H9 (cell line): ENCODE measurements around the gene KL. TPM values are rescaled to one million over a fixed set of nuclear protein-coding genes. Genes with fewer than 3 reads are reported as not detected.

Source experiments
- DNase-seq: peaks from one replicate; pipeline ENCODE4 v3.0.0-alpha.2; 2017
- H2AFZ ChIP-seq: one replicate; pipeline ENCODE4 v1.6.1; 2013; ENCODE audit warnings: mild to moderate bottlenecking, low read length, control low read depth, moderate library complexity
- H2AK5ac ChIP-seq: 2 replicates; pipeline ENCODE4 v1.6.1; 2013; ENCODE audit warnings: low read length, control low read depth, mixed read lengths; ENCODE audit not compliant: insufficient read length
- H2BK120ac ChIP-seq: one replicate; pipeline ENCODE4 v1.6.1; 2013; ENCODE audit warnings: low read depth, mild to moderate bottlenecking, low read length, control low read depth, inconsistent platforms; ENCODE audit not compliant: poor library complexity, severe bottlenecking
- H2BK12ac ChIP-seq: 2 replicates; pipeline ENCODE4 v1.6.1; 2013; ENCODE audit warnings: low read length, control low read depth, mixed read lengths, low read depth; ENCODE audit not compliant: insufficient read length
- H2BK15ac ChIP-seq: 2 replicates; pipeline ENCODE4 v1.6.1; 2013; ENCODE audit warnings: low read depth, low read length, control low read depth
- H2BK20ac ChIP-seq: one replicate; pipeline ENCODE4 v1.6.1; 2013; ENCODE audit warnings: low read depth, mild to moderate bottlenecking, low read length, control low read depth, inconsistent platforms; ENCODE audit not compliant: poor library complexity, severe bottlenecking
- H2BK5ac ChIP-seq: 2 replicates; pipeline ENCODE4 v1.6.1; 2013; ENCODE audit warnings: low read length, control low read depth, mixed read lengths; ENCODE audit not compliant: insufficient read length
- H3K14ac ChIP-seq: 2 replicates; pipeline ENCODE4 v1.6.1; 2013; ENCODE audit warnings: low read length, control low read depth; ENCODE audit not compliant: insufficient read depth
- H3K18ac ChIP-seq: 2 replicates; pipeline ENCODE4 v1.6.1; 2013; ENCODE audit warnings: low read depth, mild to moderate bottlenecking, mixed read lengths, low read length, control low read depth; ENCODE audit not compliant: insufficient read length
- H3K23ac ChIP-seq: 2 replicates; pipeline ENCODE4 v1.6.1; 2013; ENCODE audit warnings: low read length, control low read depth, mixed read lengths, low read depth; ENCODE audit not compliant: insufficient read length
- H3K23me2 ChIP-seq: 2 replicates; pipeline ENCODE4 v1.6.1; 2013; ENCODE audit warnings: low read depth, mild to moderate bottlenecking, mixed read lengths, low read length, control low read depth; ENCODE audit not compliant: insufficient read length, poor library complexity, severe bottlenecking
- H3K27ac ChIP-seq: 2 replicates; pipeline ENCODE4 v1.5.1; 2013; ENCODE audit warnings: low read length, control low read depth, mixed read lengths, low read depth; ENCODE audit not compliant: insufficient read length
- H3K27me3 ChIP-seq: 2 replicates; pipeline ENCODE4 v1.6.1; 2013; ENCODE audit warnings: low read length, control low read depth, inconsistent platforms; ENCODE audit not compliant: insufficient read depth
- H3K4ac ChIP-seq: 2 replicates; pipeline ENCODE4 v1.6.1; 2013; ENCODE audit warnings: low read depth, mild to moderate bottlenecking, control low read depth, inconsistent platforms, low read length, moderate library complexity
- H3K4me1 ChIP-seq: 2 replicates; pipeline ENCODE4 v1.6.1; 2013; ENCODE audit warnings: low read length, control low read depth, inconsistent platforms; ENCODE audit not compliant: insufficient read depth
- H3K4me2 ChIP-seq: 2 replicates; pipeline ENCODE4 v1.6.1; 2013; ENCODE audit warnings: low read length, control low read depth, mixed read lengths; ENCODE audit not compliant: insufficient read length, insufficient read depth
- H3K56ac ChIP-seq: 2 replicates; pipeline ENCODE4 v1.6.1; 2013; ENCODE audit warnings: low read depth, mild to moderate bottlenecking, mixed read lengths, low read length, control low read depth; ENCODE audit not compliant: insufficient read length
- H3K79me1 ChIP-seq: 2 replicates; pipeline ENCODE4 v1.6.1; 2013; ENCODE audit warnings: low read depth, mild to moderate bottlenecking, moderate library complexity, low read length, control low read depth, inconsistent platforms; ENCODE audit not compliant: insufficient read depth, poor library complexity, severe bottlenecking
- H3K79me2 ChIP-seq: 2 replicates; pipeline ENCODE4 v1.6.1; 2013; ENCODE audit warnings: low read length, control low read depth, inconsistent platforms; ENCODE audit not compliant: insufficient read depth
- H3K9ac ChIP-seq: 2 replicates; pipeline ENCODE4 v1.6.1; 2013; ENCODE audit warnings: low read length, control low read depth, mixed read lengths; ENCODE audit not compliant: insufficient read length; ENCODE audit errors: extremely low read depth
- H3K9me3 ChIP-seq: one replicate; pipeline ENCODE4 v1.6.1; 2013; ENCODE audit warnings: low read depth, low read length, inconsistent platforms; ENCODE audit not compliant: control insufficient read depth
- H3T11ph ChIP-seq: one replicate; pipeline ENCODE4 v1.6.1; 2013; ENCODE audit warnings: mild to moderate bottlenecking, low read length, control low read depth, inconsistent platforms
- H4K20me1 ChIP-seq: one replicate; pipeline ENCODE4 v1.6.1; 2013; ENCODE audit not compliant: control insufficient read depth, insufficient read length, insufficient read depth
- H4K5ac ChIP-seq: 2 replicates; pipeline ENCODE4 v1.6.1; 2013; ENCODE audit warnings: low read depth, mild to moderate bottlenecking, mixed read lengths, low read length, control low read depth; ENCODE audit not compliant: insufficient read length
- H4K8ac ChIP-seq: replicated peaks from 2 replicates; pipeline ENCODE4 v1.6.1; 2013; ENCODE audit warnings: low read length, control low read depth, mixed read lengths, low read depth; ENCODE audit not compliant: insufficient read length
- H4K91ac ChIP-seq: 2 replicates; pipeline ENCODE4 v1.6.1; 2013; ENCODE audit warnings: low read depth, mild to moderate bottlenecking, moderate library complexity, mixed read lengths, low read length, control low read depth; ENCODE audit not compliant: insufficient read length
- H3K27ac Mint-ChIP-seq, 3 experiments: 2 replicates in 2 of 3; 3 replicates in 1 of 3; pipeline ENCODE4 v1.8.0; 2020 to 2021; ENCODE audit warnings: mixed read lengths in 3 of 3, mild to moderate bottlenecking in 1 of 3, moderate library complexity in 1 of 3
- H3K27me3 Mint-ChIP-seq: 2 replicates; pipeline ENCODE4 v1.8.0; 2021; ENCODE audit warnings: low read depth, mild to moderate bottlenecking, moderate library complexity, mixed read lengths
- H3K36me3 Mint-ChIP-seq, 3 experiments: 2 replicates in 2 of 3; 3 replicates in 1 of 3; pipeline ENCODE4 v1.8.0; 2020 to 2021; ENCODE audit warnings: low read depth in 3 of 3, mixed read lengths in 3 of 3; ENCODE audit not compliant: insufficient read depth in 1 of 3
- H3K4me1 Mint-ChIP-seq, 2 experiments: 2 replicates each; pipeline ENCODE4 v1.8.0; 2020; ENCODE audit warnings: mixed read lengths in 2 of 2
- H3K4me3 Mint-ChIP-seq, 2 experiments: 2 replicates in 1 of 2; 3 replicates in 1 of 2; pipeline ENCODE4 v1.8.0; 2020 to 2021; ENCODE audit warnings: mild to moderate bottlenecking in 2 of 2, mixed read lengths in 2 of 2, moderate library complexity in 1 of 2
- H3K9me3 Mint-ChIP-seq, 2 experiments: 2 replicates in 1 of 2; 3 replicates in 1 of 2; pipeline ENCODE4 v1.8.0; 2020; ENCODE audit warnings: mild to moderate bottlenecking in 2 of 2, mixed read lengths in 2 of 2, moderate library complexity in 1 of 2
- WGBS: extraction: QIAGEN DNeasy Blood & Tissue Kit; methylation state at CpG from one replicate; pipeline ENCODE4 v1.1.7; 2013; ENCODE audit warnings: missing lambda C conversion rate, low lambda C conversion rate, mixed read lengths; ENCODE audit not compliant: insufficient read length; ENCODE audit errors: extremely low coverage; 5-methylcytosine and 5-hydroxymethylcytosine counted together
- total RNA-seq: library from RNA; stranded (reverse); gene quantifications from 2 replicates; pipeline ENCODE4 v1.2.1, GENCODE V29; 2021
- TF ChIP-seq, protein P1 (sequence below): fragments of 200-600 bp; sonication (generic); conservative IDR thresholded peaks from 3 replicates; pipeline ENCODE4 v1.8.0; 2021; ENCODE audit warnings: antibody characterized with exemption, mild to moderate bottlenecking

KL gene
- total RNA-seq, 1 experiment from 2014 or later: not detected

DNA sequence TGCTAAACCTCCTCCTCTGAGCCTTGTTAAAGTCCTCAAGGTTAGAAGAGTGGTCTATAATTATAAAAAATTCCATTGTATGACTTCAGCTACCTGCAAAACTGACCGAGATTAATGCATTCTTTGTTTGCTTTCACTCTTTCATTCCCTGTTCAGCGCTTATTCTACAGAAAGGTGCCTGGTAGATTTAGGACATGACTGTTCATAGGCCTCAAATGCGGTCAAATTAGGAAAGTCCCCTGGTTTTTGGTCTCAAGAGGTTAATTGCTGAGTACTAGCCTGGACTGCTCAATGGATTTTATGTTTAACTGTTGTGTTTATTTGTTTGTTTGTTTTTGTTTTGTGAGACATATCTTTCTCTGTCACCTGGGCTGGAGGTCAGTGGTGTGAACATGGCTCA, 35.4 kb downstream of the KL start:
- Histone ChIP-seq H2BK5ac (no peak overlapping the region), H4K91ac (no peak overlapping the region), H4K20me1 (no peaks in the 10 kb centered on the region), H2BK12ac (no peak overlapping the region), H4K8ac (no peak overlapping the region), H3K18ac (no peak overlapping the region), H3K23me2 (no peaks in the 10 kb centered on the region), H4K5ac (no peak overlapping the region), H2BK120ac (no peak overlapping the region), H3K4me1 (no peaks in the 10 kb centered on the region), H3K56ac (no peak overlapping the region), H2AFZ (no peak overlapping the region), H3K79me2 (no peaks in the 10 kb centered on the region), H3K4me2 (no peak overlapping the region), H3K79me1 (no peaks in the 10 kb centered on the region), H3T11ph (no peak overlapping the region), H2BK15ac (no peak overlapping the region), H2AK5ac (no peak overlapping the region), H3K4ac (no peak overlapping the region), H3K9me3 (no peaks in the 10 kb centered on the region), H3K14ac (no peak overlapping the region), H3K23ac (no peak overlapping the region), H2BK20ac (no peak overlapping the region), H3K9ac (no peak overlapping the region), H3K27me3 (no peaks in the 10 kb centered on the region), H3K27ac (no peak overlapping the region)
- no peak for DNase-seq
- no peaks in the 10 kb centered on the region for H3K36me3 Mint-ChIP-seq
- H3K4me1 Mint-ChIP-seq: no peaks in the 10 kb centered on the region
- no peak overlapping the region for H3K4me3 Mint-ChIP-seq
- H3K27me3 Mint-ChIP-seq: no peaks in the 10 kb centered on the region
- no CpG with 5 or more reads among the region's 3 CpGs for WGBS
- H3K9me3 Mint-ChIP-seq: no peaks in the 10 kb centered on the region
- no peak overlapping the region for H3K27ac Mint-ChIP-seq
- TF ChIP-seq, protein P1, sequence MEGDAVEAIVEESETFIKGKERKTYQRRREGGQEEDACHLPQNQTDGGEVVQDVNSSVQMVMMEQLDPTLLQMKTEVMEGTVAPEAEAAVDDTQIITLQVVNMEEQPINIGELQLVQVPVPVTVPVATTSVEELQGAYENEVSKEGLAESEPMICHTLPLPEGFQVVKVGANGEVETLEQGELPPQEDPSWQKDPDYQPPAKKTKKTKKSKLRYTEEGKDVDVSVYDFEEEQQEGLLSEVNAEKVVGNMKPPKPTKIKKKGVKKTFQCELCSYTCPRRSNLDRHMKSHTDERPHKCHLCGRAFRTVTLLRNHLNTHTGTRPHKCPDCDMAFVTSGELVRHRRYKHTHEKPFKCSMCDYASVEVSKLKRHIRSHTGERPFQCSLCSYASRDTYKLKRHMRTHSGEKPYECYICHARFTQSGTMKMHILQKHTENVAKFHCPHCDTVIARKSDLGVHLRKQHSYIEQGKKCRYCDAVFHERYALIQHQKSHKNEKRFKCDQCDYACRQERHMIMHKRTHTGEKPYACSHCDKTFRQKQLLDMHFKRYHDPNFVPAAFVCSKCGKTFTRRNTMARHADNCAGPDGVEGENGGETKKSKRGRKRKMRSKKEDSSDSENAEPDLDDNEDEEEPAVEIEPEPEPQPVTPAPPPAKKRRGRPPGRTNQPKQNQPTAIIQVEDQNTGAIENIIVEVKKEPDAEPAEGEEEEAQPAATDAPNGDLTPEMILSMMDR: no peak
